Stomach (tissue), 4 donors: ENCODE results near the gene INSRR.

Experiments
- CTCF ChIP-seq, 7 experiments: fragments of 450-650 bp in 4 of 7; fragments of 200-600 bp in 3 of 7; sonication (generic) in 3 of 7; IDR thresholded peaks; one replicate each; pipeline ENCODE4 v1.5.1; 2016 to 2019; ENCODE audit warnings: antibody characterized with exemption in 7 of 7, control low read depth in 2 of 7, mild to moderate bottlenecking in 1 of 7
- POLR2A ChIP-seq, 4 donors: fragments of 450-650 bp; IDR thresholded peaks; one replicate each; pipeline ENCODE4 v1.6.1; 2016; ENCODE audit warnings: antibody characterized with exemption in 4 of 4, control low read depth in 2 of 4, mild to moderate bottlenecking in 1 of 4, moderate library complexity in 1 of 4
- POLR2AphosphoS5 ChIP-seq, 3 donors: sonication (generic); formaldehyde crosslinking; IDR thresholded peaks; one replicate each; pipeline ENCODE4 v1.6.1; 2016; ENCODE audit warnings: antibody characterized with exemption in 3 of 3

- TF ChIP-seq POLR2A (IDR thresholded peaks at IDR 0.05) = no peak
- no peak for TF ChIP-seq CTCF (IDR thresholded peaks at IDR 0.05)
- TF ChIP-seq POLR2AphosphoS5 (IDR thresholded peaks at IDR 0.05) = no peak
These were observed 52.1 kb downstream of the INSRR start for GRCh38 chr1:156806512-156807440.
